Astrocyte (in vitro differentiated cells and primary cell): ENCODE measurements around the gene WDR20. TPM values are rescaled to one million over a fixed set of nuclear protein-coding genes. Genes with fewer than 3 reads are reported as not detected.

ENCODE experiments used
- DNase-seq: peaks from one replicate; pipeline ENCODE4 v3.0.0-alpha.2; 2010; ENCODE audit warnings: low read depth
- FAIRE-seq: peaks from 2 replicates; lab custom pipeline; 2011; peaks lifted over from hg19 to GRCh38; lab: Jason Lieb, UNC
- H2AFZ ChIP-seq: 2 replicates; pipeline ENCODE4 v1.6.0; 2012; ENCODE audit warnings: low read depth, low read length, inconsistent platforms
- H3K27ac ChIP-seq: 2 replicates; pipeline ENCODE4 v1.5.1; 2011; ENCODE audit warnings: low read depth, low read length, inconsistent platforms
- H3K27me3 ChIP-seq: 2 replicates; pipeline ENCODE4 v1.6.0; 2011; ENCODE audit warnings: low read length, inconsistent platforms; ENCODE audit not compliant: insufficient read depth
- H3K36me3 ChIP-seq: 2 replicates; pipeline ENCODE4 v1.5.1; 2011; ENCODE audit warnings: low read length, inconsistent platforms; ENCODE audit not compliant: insufficient read depth
- H3K4me1 ChIP-seq: 2 replicates; pipeline ENCODE4 v1.5.1; 2011; ENCODE audit warnings: low read length, inconsistent platforms; ENCODE audit not compliant: insufficient read depth
- H3K4me2 ChIP-seq: 2 replicates; pipeline ENCODE4 v1.6.0; 2012; ENCODE audit warnings: low read length, inconsistent platforms
- H3K4me3 ChIP-seq: 2 replicates; pipeline ENCODE4 v1.5.1; 2011; ENCODE audit warnings: low read depth, mild to moderate bottlenecking, low read length, inconsistent platforms; ENCODE audit not compliant: insufficient read depth
- H3K79me2 ChIP-seq: 2 replicates; pipeline ENCODE4 v1.6.0; 2012; ENCODE audit warnings: mild to moderate bottlenecking, low read length, inconsistent platforms; ENCODE audit not compliant: insufficient read depth
- H3K9ac ChIP-seq: 2 replicates; pipeline ENCODE4 v1.6.0; 2012; ENCODE audit warnings: mild to moderate bottlenecking, low read length, inconsistent platforms
- H3K9me3 ChIP-seq: 2 replicates; pipeline ENCODE4 v1.5.1; 2012; ENCODE audit warnings: low read depth, mild to moderate bottlenecking, low read length, inconsistent platforms; ENCODE audit not compliant: insufficient read depth
- H4K20me1 ChIP-seq: 2 replicates; pipeline ENCODE4 v1.6.0; 2012; ENCODE audit warnings: low read length, inconsistent platforms; ENCODE audit not compliant: insufficient read depth
- H3K27ac Mint-ChIP-seq: one replicate; pipeline ENCODE4 v1.8.0; 2021; ENCODE audit warnings: mild to moderate bottlenecking, mixed read lengths; ENCODE audit not compliant: unreplicated experiment
- H3K27me3 Mint-ChIP-seq: one replicate; pipeline ENCODE4 v1.8.0; 2021; ENCODE audit warnings: low read depth, mixed read lengths; ENCODE audit not compliant: unreplicated experiment
- H3K36me3 Mint-ChIP-seq: one replicate; pipeline ENCODE4 v1.8.0; 2021; ENCODE audit warnings: low read depth, mixed read lengths; ENCODE audit not compliant: unreplicated experiment
- H3K4me1 Mint-ChIP-seq: one replicate; pipeline ENCODE4 v1.8.0; 2021; ENCODE audit warnings: low read depth, mixed read lengths; ENCODE audit not compliant: unreplicated experiment
- H3K4me3 Mint-ChIP-seq: one replicate; pipeline ENCODE4 v1.8.0; 2021; ENCODE audit warnings: mild to moderate bottlenecking, moderate library complexity, mixed read lengths; ENCODE audit not compliant: unreplicated experiment
- H3K9me3 Mint-ChIP-seq: one replicate; pipeline ENCODE4 v1.8.0; 2021; ENCODE audit warnings: mild to moderate bottlenecking, mixed read lengths; ENCODE audit not compliant: unreplicated experiment
- CTCF ChIP-seq: IDR thresholded peaks from 2 replicates; pipeline ENCODE4 v1.5.1; 2011; ENCODE audit warnings: low read depth, mild to moderate bottlenecking, inconsistent platforms, low read length, moderate library complexity; ENCODE audit not compliant: insufficient read depth
- EZH2 ChIP-seq: IDR thresholded peaks from 2 replicates; pipeline ENCODE4 v1.6.1; 2012; ENCODE audit warnings: mild to moderate bottlenecking, low read length, inconsistent platforms; ENCODE audit not compliant: insufficient read depth
- total RNA-seq: library from RNA; stranded (reverse); gene quantifications from 2 replicates; pipeline ENCODE4 v1.2.1, GENCODE V29; 2021

WDR20 gene
- total RNA-seq, 1 donor from 2014 or later, result 23.6 TPM

GRCh38 chr14:102231476-102232347 is 92.0 kb downstream of the WDR20 start:
- TF ChIP-seq EZH2 (no peak), CTCF (no peak)

GRCh38 chr14:102232348-102232625 is 92.6 kb downstream of the WDR20 start:
- no peaks in the 10 kb centered on the region for H3K9me3 Mint-ChIP-seq
- DNase-seq, result no peak

More at GRCh38 chr14:102231476-102232347, 92.0 kb downstream of the WDR20 start:
- Histone ChIP-seq H3K79me2 (peaks cover 31% of the 10 kb centered on the region), H3K4me2 (no peak overlapping the region), H3K4me1 (peaks cover 13% of the 10 kb centered on the region), H3K27me3 (no peaks in the 10 kb centered on the region), H3K9me3 (no peaks in the 10 kb centered on the region), H3K36me3 (peaks cover 24% of the 10 kb centered on the region), H3K9ac (no peak overlapping the region), H3K27ac (no peak overlapping the region), H3K4me3 (no peak overlapping the region), H4K20me1 (no peaks in the 10 kb centered on the region), H2AFZ (no peak overlapping the region)
- Mint-ChIP-seq H3K27ac (no peak overlapping the region), H3K36me3 (peaks cover 4% of the 10 kb centered on the region), H3K9me3 (no peaks in the 10 kb centered on the region), H3K4me1 (no peaks in the 10 kb centered on the region), H3K4me3 (no peak overlapping the region), H3K27me3 (peaks cover 8% of the 10 kb centered on the region)
- DNase-seq, result no peak
- no peak for FAIRE-seq

More at GRCh38 chr14:102232348-102232625, 92.6 kb downstream of the WDR20 start:
- Histone ChIP-seq H3K9ac (no peak overlapping the region), H3K4me2 (no peak overlapping the region), H3K79me2 (peaks cover 37% of the 10 kb centered on the region), H3K9me3 (no peaks in the 10 kb centered on the region), H3K27ac (no peak overlapping the region), H2AFZ (no peak overlapping the region), H3K27me3 (no peaks in the 10 kb centered on the region), H3K36me3 (peaks cover 24% of the 10 kb centered on the region), H3K4me1 (peaks cover 13% of the 10 kb centered on the region), H4K20me1 (no peaks in the 10 kb centered on the region), H3K4me3 (no peak overlapping the region)
- Mint-ChIP-seq H3K4me1 (no peaks in the 10 kb centered on the region), H3K27me3 (peaks cover 8% of the 10 kb centered on the region), H3K27ac (no peak overlapping the region), H3K4me3 (no peak overlapping the region), H3K36me3 (peaks cover 4% of the 10 kb centered on the region)
- FAIRE-seq, result no peak
- TF ChIP-seq CTCF (no peak), EZH2 (no peak)
